ENCODE data around the gene MST1R.
"Not testable (repeated sequence)": the region's sequence is repeated elsewhere in the genome, so short reads cannot be mapped to it uniquely, and the experiment has no call there.

The MST1R gene

GRCh38 chr3:49903451-49904424, at the start of gene MST1R:
MST1R (minus strand) TSS chr3:49903873; CDS start chr3:49903609, 264 bp downstream.
- peak; percentile 93 for DNase-seq

- no peak for DNase-seq
Measured at GRCh38 chr3:49952924-49953323, 49.3 kb upstream of the MST1R start.

- DNase-seq: no peak
Measured at GRCh38 chr3:49942651-49943050, 39.0 kb upstream of the MST1R start.

- no peak for DNase-seq
Measured at GRCh38 chr3:49940667-49941249, 37.1 kb upstream of the MST1R start.

GRCh38 chr3:49939858-49940666, 36.4 kb upstream of the MST1R start, which contains the start of gene RBM6:
RBM6 (plus strand) TSS chr3:49940150; CDS start chr3:49962642, 22,492 bp downstream.
- DNase-seq: peak; percentile 99

GRCh38 chr3:49937090-49937489, 33.4 kb upstream of the MST1R start:
- DNase-seq: no peak

GRCh38 chr3:49932281-49932680, 28.6 kb upstream of the MST1R start:
- DNase-seq: not testable (repeated sequence)

GRCh38 chr3:49930922-49931321, 27.2 kb upstream of the MST1R start:
- peak; percentile 82 for DNase-seq

- no peak for DNase-seq
Measured at GRCh38 chr3:49930168-49930690, 26.6 kb upstream of the MST1R start.

- peak; percentile 99 for DNase-seq
Measured at GRCh38 chr3:49929291-49930167, 25.9 kb upstream of the MST1R start, which contains the start of gene MON1A. MON1A (minus strand) TSS chr3:49929811; CDS start chr3:49913346, 16,465 bp downstream.

- DNase-seq: peak; percentile 78
Measured at GRCh38 chr3:49928481-49929017, 24.9 kb upstream of the MST1R start.

GRCh38 chr3:49927798-49928197, 24.1 kb upstream of the MST1R start:
- DNase-seq: no peak

- no peak for DNase-seq
Measured at GRCh38 chr3:49926117-49926728, 22.6 kb upstream of the MST1R start.

- DNase-seq: no peak
Measured at GRCh38 chr3:49925485-49925884, 21.8 kb upstream of the MST1R start.

- DNase-seq: no peak
Measured at GRCh38 chr3:49924683-49925082, 21.0 kb upstream of the MST1R start.

- not testable (repeated sequence) for DNase-seq
Measured at GRCh38 chr3:49917806-49918590, 14.3 kb upstream of the MST1R start.

- DNase-seq: no peak
Measured at GRCh38 chr3:49916686-49917085, 13.0 kb upstream of the MST1R start.

GRCh38 chr3:49914906-49915305, 11.2 kb upstream of the MST1R start:
- no peak for DNase-seq

GRCh38 chr3:49912881-49913281, 9.2 kb upstream of the MST1R start:
- peak; percentile 50 for DNase-seq

GRCh38 chr3:49911611-49912010, 7.9 kb upstream of the MST1R start:
- no peak for DNase-seq

Data from islet precursor cell (in vitro differentiated cells).